HK-2 (cell line): ENCODE measurements around the gene GLDN.

Source experiments
- DNase-seq: peaks from one replicate; pipeline ENCODE4 v3.0.0-alpha.2; 2018; ENCODE audit not compliant: unreplicated experiment

GLDN gene

GRCh38 chr15:51322621-51323296 lies 18.7 kb upstream of the GLDN start:
- DNase-seq = no peak

GRCh38 chr15:51323749-51324148 lies 17.7 kb upstream of the GLDN start:
- no peak for DNase-seq

- DNase-seq = no peak
Measured at GRCh38 chr15:51325167-51325566, 16.3 kb upstream of the GLDN start.

GRCh38 chr15:51327081-51327480 lies 14.4 kb upstream of the GLDN start:
- no peak for DNase-seq

- DNase-seq = no peak
Measured at GRCh38 chr15:51328926-51329325, 12.5 kb upstream of the GLDN start.

GRCh38 chr15:51331141-51331540 lies 10.3 kb upstream of the GLDN start:
- no peak for DNase-seq

GRCh38 chr15:51332206-51333147 lies 9.0 kb upstream of the GLDN start:
- DNase-seq = no peak

GRCh38 chr15:51333571-51333970 lies 7.9 kb upstream of the GLDN start:
- no peak for DNase-seq

GRCh38 chr15:51334011-51334451 lies 7.4 kb upstream of the GLDN start:
- no peak for DNase-seq

GRCh38 chr15:51335087-51335486 lies 6.4 kb upstream of the GLDN start:
- DNase-seq = no peak

- no peak for DNase-seq
Measured at GRCh38 chr15:51335538-51336410, 5.7 kb upstream of the GLDN start.

- DNase-seq = no peak
Measured at GRCh38 chr15:51338496-51338895, 3.0 kb upstream of the GLDN start, which contains the start of gene CYP19A1. Gene CYP19A1, minus strand, starts transcription at chr15:51338596. Its CDS starts 95,684 bp downstream, at chr15:51242912.

GRCh38 chr15:51342227-51342999 lies 958 bp downstream of the GLDN start:
- no peak for DNase-seq

GRCh38 chr15:51343466-51343865 lies 2.0 kb downstream of the GLDN start:
- DNase-seq = no peak

- DNase-seq = no peak
Measured at GRCh38 chr15:51346136-51346535, 4.7 kb downstream of the GLDN start.

- no peak for DNase-seq
Measured at GRCh38 chr15:51348688-51349087, 7.2 kb downstream of the GLDN start.

- no peak for DNase-seq
Measured at GRCh38 chr15:51349156-51349844, 7.8 kb downstream of the GLDN start.

GRCh38 chr15:51350723-51351122 lies 9.3 kb downstream of the GLDN start:
- no peak for DNase-seq

- DNase-seq = no peak
Measured at GRCh38 chr15:51353976-51354375, 12.5 kb downstream of the GLDN start.

GRCh38 chr15:51355096-51355495 lies 13.6 kb downstream of the GLDN start:
- no peak for DNase-seq

GRCh38 chr15:51356147-51356546 lies 14.7 kb downstream of the GLDN start:
- no peak for DNase-seq
